Endothelial cell of umbilical vein (primary cell): ENCODE measurements around the gene KIAA1549. TPM values are rescaled to one million over a fixed set of nuclear protein-coding genes. Genes with fewer than 3 reads are reported as not detected.

Experiments
- BruUV-seq: library from RNA; stranded (reverse); fragments of 400-500 nt; replicated peaks from 2 replicates; lab custom pipeline; 2021; lab: Mats Ljungman, UMichigan
- CTCF ChIA-PET: fragments of 300-600, 350-600 bp; sonication (Branson Sonifier 250); formaldehyde crosslinking; loops from one replicate; lab custom pipeline; 2021; ENCODE audit warnings: antibody characterized with exemption, inconsistent platforms; lab: Charles Lee
- POLR2A ChIA-PET: fragments of 300-600, 350-600 bp; sonication (Branson Sonifier 250); formaldehyde crosslinking; loops from one replicate; lab custom pipeline; 2021; ENCODE audit warnings: antibody characterized with exemption, inconsistent platforms; lab: Charles Lee
- DNase-seq: peaks from one replicate; pipeline ENCODE4 v3.0.0-alpha.2; 2011; ENCODE audit warnings: low read depth, low spot score
- FAIRE-seq: peaks from 2 replicates; lab custom pipeline; 2011; peaks lifted over from hg19 to GRCh38; lab: Jason Lieb, UNC
- H2AFZ ChIP-seq: 2 replicates; pipeline ENCODE4 v1.6.0; 2012; ENCODE audit warnings: low read depth, low read length, control low read depth, inconsistent platforms
- H3K27ac ChIP-seq: 2 replicates; pipeline ENCODE4 v1.5.1; 2011; ENCODE audit warnings: low read depth, mild to moderate bottlenecking, control low read depth, low read length, moderate library complexity; ENCODE audit not compliant: insufficient read depth
- H3K27me3 ChIP-seq, 2 experiments: 2 replicates each; pipeline versions ENCODE4 v1.6.0 to v1.6.1; 2011; ENCODE audit warnings: low read length in 2 of 2, mixed read lengths in 1 of 2; ENCODE audit not compliant: control insufficient read depth in 2 of 2, insufficient read depth in 2 of 2
- H3K36me3 ChIP-seq, 2 experiments: 2 replicates in 1 of 2; 3 replicates in 1 of 2; pipeline ENCODE4 v1.5.1; 2011; ENCODE audit warnings: low read length in 2 of 2, mild to moderate bottlenecking in 1 of 2, moderate library complexity in 1 of 2; ENCODE audit not compliant: control insufficient read depth in 2 of 2, insufficient read depth in 2 of 2; ENCODE audit errors: extremely low read depth in 1 of 2
- H3K4me1 ChIP-seq: 3 replicates; pipeline ENCODE4 v1.5.1; 2011; ENCODE audit warnings: mild to moderate bottlenecking, low read length; ENCODE audit not compliant: control insufficient read depth, insufficient read depth; ENCODE audit errors: extremely low read depth
- H3K4me2 ChIP-seq: 2 replicates; pipeline ENCODE4 v1.6.1; 2011; ENCODE audit warnings: low read length, control low read depth, mixed read lengths; ENCODE audit not compliant: insufficient read depth
- H3K4me3 ChIP-seq, 3 experiments: fragments of 200-600 bp in 1 of 3; sonication (generic), shearing (Covaris generic) in 1 of 3; replicated peaks in 1 of 3; 2 replicates each; pipeline ENCODE4 v1.5.1; 2011 to 2016; ENCODE audit warnings: control low read depth in 3 of 3, low read length in 3 of 3, mild to moderate bottlenecking in 2 of 3, inconsistent platforms in 1 of 3, low read depth in 1 of 3, moderate library complexity in 1 of 3; ENCODE audit not compliant: insufficient read depth in 1 of 3
- H3K79me2 ChIP-seq: 2 replicates; pipeline ENCODE4 v1.6.0; 2012; ENCODE audit warnings: low read length, inconsistent platforms; ENCODE audit not compliant: control insufficient read depth, insufficient read depth
- H3K9ac ChIP-seq: replicated peaks from 2 replicates; pipeline ENCODE3; 2011; ENCODE audit warnings: low read length, control low read depth; ENCODE audit not compliant: insufficient read depth; ENCODE audit errors: extremely low read depth
- H3K9me1 ChIP-seq: replicated peaks from 3 replicates; pipeline ENCODE4 v1.6.0; 2011; ENCODE audit warnings: mild to moderate bottlenecking, low read length; ENCODE audit not compliant: control insufficient read depth, insufficient read depth; ENCODE audit errors: extremely low read depth
- H3K9me3 ChIP-seq: replicated peaks from 2 replicates; pipeline ENCODE4 v1.5.1; 2012; ENCODE audit warnings: low read length, inconsistent platforms; ENCODE audit not compliant: control insufficient read depth, insufficient read depth
- H4K20me1 ChIP-seq: replicated peaks from 2 replicates; pipeline ENCODE3; 2011; ENCODE audit warnings: mild to moderate bottlenecking, low read length; ENCODE audit not compliant: control insufficient read depth, insufficient read depth; ENCODE audit errors: extremely low read depth
- EZH2 ChIP-seq: IDR thresholded peaks from 2 replicates; pipeline ENCODE4 v1.6.1; 2012; ENCODE audit warnings: borderline replicate concordance, low read depth, mild to moderate bottlenecking, moderate library complexity, low read length, inconsistent platforms; ENCODE audit not compliant: severe bottlenecking
- FOS ChIP-seq: IDR thresholded peaks from 2 replicates; pipeline ENCODE4 v1.6.1; 2011; ENCODE audit warnings: mild to moderate bottlenecking, low read length, moderate library complexity, borderline replicate concordance; ENCODE audit not compliant: insufficient read depth
- GATA2 ChIP-seq: IDR thresholded peaks from 2 replicates; pipeline ENCODE4 v1.7.0; 2011; ENCODE audit warnings: low read depth, mild to moderate bottlenecking, moderate library complexity, mixed read lengths, low read length; ENCODE audit not compliant: insufficient read length, insufficient read depth
- JUN ChIP-seq: IDR thresholded peaks from 2 replicates; pipeline ENCODE4 v1.6.1; 2011; ENCODE audit warnings: borderline replicate concordance, low read depth; ENCODE audit not compliant: insufficient read length, insufficient read depth
- MYC ChIP-seq: IDR thresholded peaks from one replicate; pipeline ENCODE4 v1.6.1; 2011; ENCODE audit warnings: mild to moderate bottlenecking, low read depth, low read length
- POLR2A ChIP-seq: IDR thresholded peaks from 2 replicates; pipeline ENCODE4 v1.6.1; 2012; ENCODE audit warnings: low read depth, mild to moderate bottlenecking, control low read depth, low read length
- POLR2AphosphoS5 ChIP-seq: IDR thresholded peaks from 2 replicates; pipeline ENCODE4 v1.6.1; 2012; ENCODE audit warnings: low read depth, mild to moderate bottlenecking, control low read depth, low read length, moderate library complexity; ENCODE audit not compliant: insufficient read depth
- dilution Hi-C: fragments of 300-500 bp; cut with MboI; formaldehyde crosslinking; loops from one replicate; pipeline ENCODE4 v1.15.0; 2019; ENCODE audit warnings: low sequenced_read_pairs; ENCODE audit not compliant: extremely low pct_ligation_motif_present
- intact Hi-C: fragments of 100-400 bp; cut with micrococcal nuclease; formaldehyde crosslinking; loops from one replicate; pipeline ENCODE4 v1.10.0; 2022
- polyA plus RNA-seq, 4 experiments: library from polyadenylated mRNA; depleted of rRNA in 3 of 4; stranded (reverse) in 3 of 4; unstranded in 1 of 4; fragments of >200 nt; gene quantifications; 2 replicates each; pipeline versions ENCODE4 v1.2.1 to v1.2.3, GENCODE V29; 2011 to 2012; ENCODE audit warnings: missing spikeins in 1 of 4
- total RNA-seq: library from RNA; stranded (reverse); gene quantifications from 2 replicates; pipeline ENCODE4 v1.2.3, GENCODE V29; 2021
- TF ChIP-seq, protein P1 (sequence below): IDR thresholded peaks from 2 replicates; pipeline ENCODE4 v1.6.1; 2011; ENCODE audit not compliant: insufficient read depth, insufficient read length
- TF ChIP-seq, protein P2 (sequence below), 2 donors: IDR thresholded peaks; 1 replicate in 1 of 2; 2 replicates in 1 of 2; pipeline ENCODE4 v1.5.1; 2011; ENCODE audit warnings: low read length in 2 of 2, mild to moderate bottlenecking in 2 of 2, moderate library complexity in 2 of 2, control low read depth in 1 of 2, inconsistent platforms in 1 of 2, low read depth in 1 of 2; ENCODE audit not compliant: insufficient read depth in 1 of 2; ENCODE audit errors: extremely low read depth in 1 of 2

KIAA1549 gene
- total and polyA plus RNA-seq, 2 donors (not counting 3 experiments of a cell fraction or from before 2014, with no cell fraction given), result 4.6 to 10.9 TPM

DNA sequence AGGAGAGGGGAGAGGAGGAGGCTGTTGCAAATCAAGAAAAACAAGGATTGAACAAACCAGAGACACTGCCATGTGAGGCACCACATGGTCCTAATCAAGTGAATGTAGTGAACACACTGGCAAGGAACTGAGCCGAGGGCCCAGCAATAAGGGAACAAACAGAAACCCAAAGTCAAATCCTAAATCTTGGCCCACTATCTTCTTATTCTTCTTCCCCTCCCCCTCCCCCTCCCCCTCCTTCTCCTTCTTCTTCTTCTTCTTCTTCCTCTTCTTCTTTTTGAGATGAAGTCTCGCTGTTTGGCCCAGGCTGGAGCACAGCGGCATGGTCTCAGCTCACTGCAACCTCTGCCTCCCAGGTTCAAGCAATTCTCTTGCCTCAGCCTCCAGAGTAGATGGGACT, 24.0 kb downstream of the KIAA1549 start:
- CTCF ChIA-PET, result no interaction called here
- H3K9ac ChIP-seq, result no peak overlapping the region
- no peak for DNase-seq
- no peak overlapping the region for H2AFZ ChIP-seq
- no peak overlapping the region for H3K27ac ChIP-seq
- TF ChIP-seq, protein P1, sequence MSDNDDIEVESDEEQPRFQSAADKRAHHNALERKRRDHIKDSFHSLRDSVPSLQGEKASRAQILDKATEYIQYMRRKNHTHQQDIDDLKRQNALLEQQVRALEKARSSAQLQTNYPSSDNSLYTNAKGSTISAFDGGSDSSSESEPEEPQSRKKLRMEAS, result no peak
- no peak for TF ChIP-seq POLR2AphosphoS5
- TF ChIP-seq GATA2, result no peak
- TF ChIP-seq JUN, result no peak
- no peak for TF ChIP-seq FOS
- no peak for TF ChIP-seq POLR2A
- no peak for TF ChIP-seq MYC
- TF ChIP-seq EZH2, result no peak
- TF ChIP-seq, protein P2, sequence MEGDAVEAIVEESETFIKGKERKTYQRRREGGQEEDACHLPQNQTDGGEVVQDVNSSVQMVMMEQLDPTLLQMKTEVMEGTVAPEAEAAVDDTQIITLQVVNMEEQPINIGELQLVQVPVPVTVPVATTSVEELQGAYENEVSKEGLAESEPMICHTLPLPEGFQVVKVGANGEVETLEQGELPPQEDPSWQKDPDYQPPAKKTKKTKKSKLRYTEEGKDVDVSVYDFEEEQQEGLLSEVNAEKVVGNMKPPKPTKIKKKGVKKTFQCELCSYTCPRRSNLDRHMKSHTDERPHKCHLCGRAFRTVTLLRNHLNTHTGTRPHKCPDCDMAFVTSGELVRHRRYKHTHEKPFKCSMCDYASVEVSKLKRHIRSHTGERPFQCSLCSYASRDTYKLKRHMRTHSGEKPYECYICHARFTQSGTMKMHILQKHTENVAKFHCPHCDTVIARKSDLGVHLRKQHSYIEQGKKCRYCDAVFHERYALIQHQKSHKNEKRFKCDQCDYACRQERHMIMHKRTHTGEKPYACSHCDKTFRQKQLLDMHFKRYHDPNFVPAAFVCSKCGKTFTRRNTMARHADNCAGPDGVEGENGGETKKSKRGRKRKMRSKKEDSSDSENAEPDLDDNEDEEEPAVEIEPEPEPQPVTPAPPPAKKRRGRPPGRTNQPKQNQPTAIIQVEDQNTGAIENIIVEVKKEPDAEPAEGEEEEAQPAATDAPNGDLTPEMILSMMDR (IDR thresholded peaks at IDR 0.05; ENCODE audit: extremely low read depth in 1 of 2, insufficient read depth in 1 of 2, low read depth in 1 of 2, low read length in 2 of 2), result no peak
- no peaks in the 10 kb centered on the region for H4K20me1 ChIP-seq
- H3K36me3 ChIP-seq, result no peaks in the 10 kb centered on the region
- dilution Hi-C loops (no loop called here), intact Hi-C loops (no loop called here)
- H3K9me3 ChIP-seq, result no peaks in the 10 kb centered on the region
- H3K4me1 ChIP-seq, result peaks cover 10% of the 10 kb centered on the region
- H3K27me3 ChIP-seq, result no peaks in the 10 kb centered on the region
- no peaks in the 10 kb centered on the region for H3K9me1 ChIP-seq
- POLR2A ChIA-PET, result no interaction called here
- peaks cover 23% of the 10 kb centered on the region for H3K79me2 ChIP-seq
- FAIRE-seq, result no peak
- H3K4me3 ChIP-seq, result no peak overlapping the region
- no peak overlapping the region for H3K4me2 ChIP-seq
- no TSS peak for BruUV-seq
